GM12878 (cell line): ENCODE results near the gene DPP4. TPM values are rescaled to one million over a fixed set of nuclear protein-coding genes. Genes with fewer than 3 reads are reported as not detected.
"Not testable (repeated sequence)": the region's sequence is repeated elsewhere in the genome, so short reads cannot be mapped to it uniquely, and the experiment has no call there.

Experiments
- ATAC-seq: fragments of 200-7000 bp; cut with Tn5 transposase; 3 replicates; pipeline ENCODE4 v1.9.1; 2020; ENCODE audit warnings: mild to moderate bottlenecking, moderate library complexity
- BruUV-seq: library from RNA; stranded (reverse); fragments of 400-500 nt; replicated peaks from 2 replicates; lab custom pipeline; 2021; lab: Mats Ljungman, UMichigan
- CTCF ChIA-PET: fragments of 300-600 bp; sonication (Branson Sonifier 250); formaldehyde crosslinking; extraction: SDS; loops from one replicate; lab custom pipeline; 2021; ENCODE audit warnings: inconsistent platforms; lab: Yijun Ruan, JAX
- POLR2A ChIA-PET: fragments of 350-600 bp; formaldehyde crosslinking; extraction: SDS; loops from one replicate; lab custom pipeline; 2021; ENCODE audit warnings: inconsistent platforms; lab: Charles Lee
- RAD21 ChIA-PET: fragments of 300-600 bp; sonication (Branson Sonifier 250); formaldehyde crosslinking; loops from one replicate; lab custom pipeline; 2023; ENCODE audit warnings: antibody characterized with exemption; ENCODE audit not compliant: unreplicated experiment; lab: Charles Lee
- SMC1A ChIA-PET: fragments of 300-600 bp; sonication (Branson Sonifier 250); formaldehyde crosslinking; loops from one replicate; lab custom pipeline; 2023; ENCODE audit not compliant: unreplicated experiment, uncharacterized antibody; lab: Charles Lee
- DNase-seq: peaks from one replicate; pipeline ENCODE4 v3.0.0-alpha.2; 2011; ENCODE audit warnings: low read depth, low spot score
- FAIRE-seq: peaks from 3 replicates; lab custom pipeline; 2011; peaks lifted over from hg19 to GRCh38; lab: Jason Lieb, UNC
- H2AFZ ChIP-seq: 2 replicates; pipeline ENCODE4 v1.6.0; 2011; ENCODE audit warnings: low read depth, low read length, control low read depth; ENCODE audit not compliant: control insufficient read depth
- H3K27ac ChIP-seq: 2 replicates; pipeline ENCODE4 v1.5.1; 2011; ENCODE audit warnings: control low read depth; ENCODE audit not compliant: control insufficient read depth, insufficient read depth
- H3K27me3 ChIP-seq, 2 experiments: replicated peaks in 1 of 2; 2 replicates each; pipeline versions ENCODE4 v1.6.0 to v1.6.1; 2011; ENCODE audit warnings: low read length in 1 of 2; ENCODE audit not compliant: control insufficient read depth in 2 of 2, insufficient read depth in 2 of 2
- H3K36me3 ChIP-seq, 2 experiments: 2 replicates each; pipeline ENCODE4 v1.5.1; 2011; ENCODE audit warnings: low read length in 1 of 2; ENCODE audit not compliant: control insufficient read depth in 2 of 2, insufficient read depth in 2 of 2
- H3K4me1 ChIP-seq: 2 replicates; pipeline ENCODE4 v1.6.1; 2011; ENCODE audit warnings: mild to moderate bottlenecking, low read length, moderate library complexity, mixed read lengths; ENCODE audit not compliant: control insufficient read depth, insufficient read depth
- H3K4me2 ChIP-seq: 2 replicates; pipeline ENCODE4 v1.6.0; 2011; ENCODE audit warnings: control low read depth; ENCODE audit not compliant: control insufficient read depth, insufficient read depth
- H3K4me3 ChIP-seq: fragments of 200-600 bp; sonication (generic); 2 replicates; pipeline ENCODE4 v1.5.1; 2016
- H3K79me2 ChIP-seq: 2 replicates; pipeline ENCODE4 v1.6.0; 2011; ENCODE audit warnings: low read length; ENCODE audit not compliant: control insufficient read depth, insufficient read depth
- H3K9ac ChIP-seq: 2 replicates; pipeline ENCODE4 v1.8.0; 2011; ENCODE audit warnings: low read length, control low read depth, mixed read lengths; ENCODE audit not compliant: control insufficient read depth, insufficient read depth
- H3K9me3 ChIP-seq: replicated peaks from 3 replicates; pipeline ENCODE4 v1.5.1; 2011; ENCODE audit warnings: mild to moderate bottlenecking, low read length; ENCODE audit not compliant: control insufficient read depth, insufficient read depth
- H4K20me1 ChIP-seq: 2 replicates; pipeline ENCODE4 v1.6.0; 2011; ENCODE audit not compliant: control insufficient read depth, insufficient read depth
- ATF7 ChIP-seq: fragments of 450-650 bp; IDR thresholded peaks from 2 replicates; pipeline ENCODE4 v1.6.1; 2016; ENCODE audit warnings: low read depth, mild to moderate bottlenecking
- CBX5 ChIP-seq: sonication (generic); IDR thresholded peaks from 2 replicates; pipeline ENCODE4 v1.6.1; 2016; ENCODE audit warnings: low read depth, moderate library complexity, mild to moderate bottlenecking, inconsistent platforms
- CHD1 ChIP-seq: IDR thresholded peaks from 2 replicates; pipeline ENCODE4 v1.6.1; 2012; ENCODE audit warnings: low read depth, low read length, improper control_type of control experiment
- CREB1 ChIP-seq: IDR thresholded peaks from 2 replicates; pipeline ENCODE4 v1.6.1; 2012; ENCODE audit warnings: low read depth, mild to moderate bottlenecking, inconsistent platforms
- EED ChIP-seq: sonication (generic); IDR thresholded peaks from 2 replicates; pipeline ENCODE4 v1.6.1; 2016; ENCODE audit warnings: antibody characterized with exemption, low read depth
- HDAC6 ChIP-seq: fragments of 200-600 bp; sonication (generic); IDR thresholded peaks from one replicate; pipeline ENCODE4 v1.8.0; 2017; ENCODE audit warnings: antibody characterized with exemption; ENCODE audit not compliant: unreplicated experiment
- HDGF ChIP-seq: fragments of 450-650 bp; IDR thresholded peaks from 2 replicates; pipeline ENCODE4 v1.6.1; 2016; ENCODE audit warnings: antibody characterized with exemption
- KDM1A ChIP-seq: fragments of 200-600 bp; sonication (generic); IDR thresholded peaks from 2 replicates; pipeline ENCODE4 v1.6.1; 2016; ENCODE audit warnings: borderline replicate concordance
- MYC ChIP-seq: IDR thresholded peaks from 2 replicates; pipeline ENCODE4 v1.6.1; 2011; ENCODE audit warnings: mild to moderate bottlenecking, low read length, moderate library complexity, inconsistent platforms; ENCODE audit not compliant: insufficient read depth, insufficient replicate concordance, insufficient read length, severe bottlenecking
- NR2C1 ChIP-seq: fragments of 450-650 bp; IDR thresholded peaks from 2 replicates; pipeline ENCODE4 v1.6.1; 2017; ENCODE audit warnings: antibody characterized with exemption, mild to moderate bottlenecking, moderate library complexity
- PBX3 ChIP-seq: IDR thresholded peaks from 2 replicates; pipeline ENCODE4 v1.6.1; 2011; ENCODE audit warnings: mild to moderate bottlenecking, low read depth, low read length, moderate library complexity; ENCODE audit not compliant: insufficient replicate concordance
- RAD51 ChIP-seq: fragments of 450-650 bp; IDR thresholded peaks from 2 replicates; pipeline ENCODE4 v1.6.1; 2016; ENCODE audit warnings: moderate library complexity, mild to moderate bottlenecking, inconsistent platforms
- RUNX3 ChIP-seq: IDR thresholded peaks from 2 replicates; pipeline ENCODE4 v1.6.1; 2012; ENCODE audit warnings: low read length, inconsistent platforms
- SMAD1 ChIP-seq: fragments of 450-650 bp; IDR thresholded peaks from 2 replicates; pipeline ENCODE4 v1.6.1; 2018; ENCODE audit warnings: mild to moderate bottlenecking, low read depth; ENCODE audit not compliant: partially characterized antibody
- SREBF1 ChIP-seq: IDR thresholded peaks from 2 replicates; pipeline ENCODE4 v1.6.1; 2012; ENCODE audit warnings: mild to moderate bottlenecking, low read length
- ZNF207 ChIP-seq: fragments of 450-650 bp; IDR thresholded peaks from 2 replicates; pipeline ENCODE4 v1.6.1; 2014; ENCODE audit warnings: antibody characterized with exemption, mild to moderate bottlenecking, borderline replicate concordance
- ZNF384 ChIP-seq: IDR thresholded peaks from 2 replicates; pipeline ENCODE4 v1.6.1; 2012; ENCODE audit warnings: low read depth, mild to moderate bottlenecking, low read length, improper control_type of control experiment, borderline replicate concordance
- ZZZ3 ChIP-seq: IDR thresholded peaks from 2 replicates; pipeline ENCODE4 v1.6.1; 2011; ENCODE audit warnings: low read depth; ENCODE audit not compliant: control insufficient read depth, insufficient read length
- WGBS: methylation state at CpG from one replicate; pipeline ENCODE4 v1.1.6; 2016; ENCODE audit warnings: low lambda C conversion rate; ENCODE audit not compliant: insufficient replicate concordance, insufficient coverage; ENCODE audit errors: missing lambda C conversion rate; 5-methylcytosine and 5-hydroxymethylcytosine counted together
- in situ Hi-C: fragments of 300-500 bp; cut with MboI; formaldehyde crosslinking; loops from 9 replicates; pipeline ENCODE4 v1.14.3; 2018; ENCODE audit warnings: mixed read lengths
- intact Hi-C: fragments of 100-400 bp; cut with micrococcal nuclease; formaldehyde crosslinking; loops from one replicate; pipeline ENCODE4 v1.14.2; 2022; ENCODE audit not compliant: unreplicated experiment
- polyA plus RNA-seq, 11 experiments: library from polyadenylated mRNA; depleted of rRNA in 4 of 11; unstranded in 6 of 11; stranded (reverse) in 5 of 11; fragments of >200 nt; fragmentation: Nextera tagmentation in 4 of 11; fragmentation: Illumina TruSeq in 1 of 11; extraction: Ambion mirVana in 4 of 11; extraction: Trizol in 1 of 11; gene quantifications; 1 replicate in 1 of 11; 2 replicates in 10 of 11; pipeline versions ENCODE4 v1.2.1 to v1.2.3, GENCODE V29; 2011 to 2016; ENCODE audit warnings: inconsistent platforms in 2 of 11, missing spikeins in 2 of 11, low read depth in 1 of 11
- total RNA-seq, 4 experiments: library from RNA; depleted of rRNA in 3 of 4; stranded (reverse); fragments of >200 nt in 3 of 4; fragmentation: Illumina TruSeq in 1 of 4; extraction: Trizol in 1 of 4; gene quantifications; 2 replicates each; pipeline versions ENCODE4 v1.2.1 to v1.2.3, GENCODE V29; 2013 to 2021

The DPP4 gene
- total and polyA plus RNA-seq, 10 of the 15 experiments (the other 5 are each of a cell fraction or from before 2014, with no cell fraction given) = 4.1 to 11.4 (median 9.3) TPM

- ChIA-PET CTCF (interaction anchor here (1.8 kb wide), 1 partner anchor 9 kb away, joined by 5 read pairs; no protein-coding TSS in a partner anchor), RAD21 (no interaction called here), SMC1A (interaction anchor here (0.7 to 1.5 kb wide), 2 partner anchors 16 to 43 kb away, joined by 3 read pairs; no protein-coding TSS in a partner anchor), POLR2A (no interaction called here)
- TF ChIP-seq HDAC6 (no peak), ZNF207 (no peak), ZZZ3 (no peak), SREBF1 (no peak), EED (no peak), CBX5 (no peak), KDM1A (no peak), CREB1 (no peak), HDGF (no peak), CHD1 (no peak), NR2C1 (no peak), ZNF384 (no peak), PBX3 (no peak), SMAD1 (no peak), MYC (no peak), ATF7 (no peak), RAD51 (no peak), RUNX3 (no peak)
- Histone ChIP-seq H3K36me3 (no peaks in the 10 kb centered on the region), H2AFZ (no peak overlapping the region), H3K79me2 (no peaks in the 10 kb centered on the region), H3K27ac (no peak overlapping the region), H3K4me3 (no peak overlapping the region), H3K27me3 (no peaks in the 10 kb centered on the region), H3K9ac (no peak overlapping the region), H3K4me1 (no peaks in the 10 kb centered on the region), H4K20me1 (no peaks in the 10 kb centered on the region), H3K9me3 (no peaks in the 10 kb centered on the region), H3K4me2 (no peak overlapping the region)
- no TSS peak for BruUV-seq
- intact Hi-C loops = no loop called here
- DNase-seq (no peak), FAIRE-seq (no peak), ATAC-seq (no peak)
- WGBS = 39% methylated on average over 8 of the region's 8 CpGs
- in situ Hi-C loops = no loop called here
Measured at GRCh38 chr2:162050513-162050961, 23.5 kb downstream of the DPP4 start.

GRCh38 chr2:162049089-162049488 lies 24.9 kb downstream of the DPP4 start:
- H3K27me3 ChIP-seq, H3K4me2 ChIP-seq, POLR2A ChIA-PET: not testable (repeated sequence)

More at GRCh38 chr2:162049089-162049488, 24.9 kb downstream of the DPP4 start:
- FAIRE-seq, H3K9me3 ChIP-seq, H3K36me3 ChIP-seq, H3K4me1 ChIP-seq, intact Hi-C loops, H3K9ac ChIP-seq, ATAC-seq, in situ Hi-C loops, H3K4me3 ChIP-seq, H3K79me2 ChIP-seq, BruUV-seq, H3K27ac ChIP-seq, DNase-seq, H2AFZ ChIP-seq, H4K20me1 ChIP-seq: not testable (repeated sequence)
- ChIA-PET CTCF (interaction anchor here (0.6 to 1.8 kb wide), 3 partner anchors 10 to 171 kb away, joined by 3 to 5 read pairs (median 5); no protein-coding TSS in a partner anchor), SMC1A (interaction anchor here (1.9 kb wide), 1 partner anchor 9 kb away, joined by 5 read pairs; no protein-coding TSS in a partner anchor), RAD21 (interaction anchor here (1.0 kb wide), 1 partner anchor 9 kb away, joined by 3 read pairs; no protein-coding TSS in a partner anchor)
- WGBS = 50% methylated on average over 3 of the region's 3 CpGs
